GM19438 (cell line): ENCODE results near the gene PTCD3.

Source experiments
- ATAC-seq: cut with Tn5 transposase; IDR thresholded peaks from one replicate; pipeline ENCODE4 v1.9.1; 2021; ENCODE audit warnings: low read depth; ENCODE audit not compliant: unreplicated experiment

PTCD3 gene

DNA sequence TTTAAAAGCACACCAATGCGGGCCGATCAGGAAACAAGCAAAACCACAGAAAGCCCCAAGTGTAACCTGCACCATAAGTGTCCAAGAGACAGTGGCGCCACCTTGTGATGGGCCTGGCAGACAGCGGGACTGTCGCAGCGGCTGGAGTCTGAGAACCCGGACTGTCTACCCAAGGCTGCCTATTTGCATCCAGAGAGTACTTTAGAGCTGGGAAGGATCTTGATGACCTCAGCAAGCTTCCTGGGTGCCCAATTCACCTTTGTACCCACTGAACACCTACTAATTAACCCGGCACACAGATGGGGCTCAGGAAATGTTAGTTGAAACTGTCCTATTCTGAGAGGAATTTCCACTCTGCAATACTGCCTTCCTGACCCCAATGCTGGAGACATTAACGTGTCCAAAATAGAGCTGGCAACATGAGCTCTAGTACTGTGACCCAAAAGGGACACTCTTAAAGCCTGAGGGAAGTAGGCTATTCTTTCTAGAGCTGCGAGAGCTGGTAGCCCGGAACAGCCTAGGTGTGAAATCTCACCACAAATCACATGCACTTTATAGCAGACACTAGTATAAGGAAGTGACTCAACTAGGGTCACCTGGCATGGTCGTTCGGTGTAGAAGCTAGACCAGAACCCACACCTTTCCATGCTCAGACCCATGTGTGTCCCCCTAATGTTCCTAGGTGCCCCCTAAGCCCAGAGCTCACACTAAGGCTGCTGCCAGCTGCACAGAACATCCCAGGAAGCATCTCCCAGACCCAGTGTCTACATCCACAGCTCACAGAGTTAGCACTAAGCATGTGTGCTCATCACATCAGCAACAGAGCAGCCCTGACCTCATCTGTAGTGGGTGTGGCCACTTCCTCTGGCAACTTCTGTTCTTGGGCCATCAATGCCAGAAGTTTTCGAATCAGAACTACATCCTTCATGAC, 25.8 kb upstream of the PTCD3 start:
- peak; percentile 83 for ATAC-seq

GRCh38 chr2:86081724-86082123, 24.3 kb upstream of the PTCD3 start:
- ATAC-seq, result no peak

GRCh38 chr2:86082756-86083155, 23.3 kb upstream of the PTCD3 start:
- ATAC-seq, result no peak

- ATAC-seq, result no peak
These were observed 17.8 kb upstream of the PTCD3 start for GRCh38 chr2:86087936-86088850.

DNA sequence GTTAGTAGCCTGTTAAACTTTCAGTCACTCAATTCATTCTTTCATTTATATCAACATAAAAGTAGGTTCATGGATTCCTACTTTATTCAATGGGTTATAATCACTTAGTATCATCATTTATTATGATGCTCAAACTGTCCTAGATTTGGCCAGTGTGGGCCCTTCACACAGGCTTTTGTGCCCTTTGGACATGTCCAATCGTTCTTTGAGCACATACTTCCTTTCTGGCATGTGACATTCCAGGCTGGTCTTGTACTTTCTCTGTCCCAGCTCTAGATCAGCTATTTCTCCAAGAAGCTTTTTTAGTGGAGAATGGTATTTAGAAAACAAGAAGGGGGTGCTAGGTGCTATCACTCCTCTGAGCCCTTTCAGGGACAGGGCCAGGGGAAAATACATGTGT, 11.8 kb upstream of the PTCD3 start:
- ATAC-seq, result no peak

DNA sequence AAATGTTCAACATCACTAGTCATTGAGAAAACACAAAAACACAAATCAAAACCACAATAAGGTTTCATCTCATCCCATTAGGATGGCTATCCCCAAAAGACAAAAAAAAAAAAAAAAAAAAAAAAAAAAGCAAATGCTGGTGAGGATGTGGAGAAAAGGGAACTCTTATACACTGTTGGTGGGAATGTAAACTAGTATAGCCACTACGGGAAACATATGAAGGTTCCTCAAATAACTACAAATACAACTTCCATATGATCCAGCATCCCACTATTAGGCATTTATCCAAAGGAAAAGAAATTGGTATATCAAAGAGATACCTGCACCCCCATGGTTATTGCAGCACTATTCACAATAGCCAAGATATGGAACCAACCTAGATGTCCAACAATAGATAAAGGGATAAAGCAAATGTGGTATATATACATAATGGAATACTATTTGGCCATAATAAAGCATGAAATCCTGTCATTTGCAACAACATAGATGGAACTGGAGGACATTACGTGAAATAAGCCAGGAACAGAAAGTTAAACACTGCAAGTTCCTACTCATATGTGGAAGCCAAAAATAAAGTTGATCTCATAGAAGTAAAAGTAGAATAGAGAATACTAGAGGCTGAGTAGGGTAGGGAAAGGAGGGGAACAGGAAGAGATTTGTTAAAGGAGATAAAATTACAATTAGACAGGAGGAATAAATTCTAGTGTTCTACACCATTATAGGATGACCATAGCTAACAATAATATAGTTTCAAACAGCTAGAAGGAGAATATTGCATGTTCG, 8.7 kb upstream of the PTCD3 start:
- no peak for ATAC-seq

GRCh38 chr2:86097913-86098312, 8.1 kb upstream of the PTCD3 start:
- no peak for ATAC-seq

DNA sequence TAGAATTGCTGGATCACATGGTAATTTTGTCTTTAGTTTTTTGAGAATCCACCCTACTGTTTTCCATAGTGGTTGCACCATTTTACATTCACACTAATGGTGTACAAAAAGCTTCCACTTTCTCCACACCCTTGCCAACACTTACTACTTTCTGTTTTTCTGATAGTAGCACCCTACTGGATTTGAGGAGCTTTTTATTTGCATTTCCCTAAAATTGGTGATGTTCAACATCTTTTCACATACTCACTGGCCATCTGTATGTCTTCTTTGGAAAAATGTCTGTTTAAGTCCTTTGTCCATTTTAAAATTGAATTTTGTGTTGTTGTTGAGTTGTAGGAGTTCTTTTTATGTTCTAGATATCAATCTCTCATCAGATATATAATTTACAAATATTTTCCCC, 3.9 kb upstream of the PTCD3 start:
- no peak for ATAC-seq

DNA sequence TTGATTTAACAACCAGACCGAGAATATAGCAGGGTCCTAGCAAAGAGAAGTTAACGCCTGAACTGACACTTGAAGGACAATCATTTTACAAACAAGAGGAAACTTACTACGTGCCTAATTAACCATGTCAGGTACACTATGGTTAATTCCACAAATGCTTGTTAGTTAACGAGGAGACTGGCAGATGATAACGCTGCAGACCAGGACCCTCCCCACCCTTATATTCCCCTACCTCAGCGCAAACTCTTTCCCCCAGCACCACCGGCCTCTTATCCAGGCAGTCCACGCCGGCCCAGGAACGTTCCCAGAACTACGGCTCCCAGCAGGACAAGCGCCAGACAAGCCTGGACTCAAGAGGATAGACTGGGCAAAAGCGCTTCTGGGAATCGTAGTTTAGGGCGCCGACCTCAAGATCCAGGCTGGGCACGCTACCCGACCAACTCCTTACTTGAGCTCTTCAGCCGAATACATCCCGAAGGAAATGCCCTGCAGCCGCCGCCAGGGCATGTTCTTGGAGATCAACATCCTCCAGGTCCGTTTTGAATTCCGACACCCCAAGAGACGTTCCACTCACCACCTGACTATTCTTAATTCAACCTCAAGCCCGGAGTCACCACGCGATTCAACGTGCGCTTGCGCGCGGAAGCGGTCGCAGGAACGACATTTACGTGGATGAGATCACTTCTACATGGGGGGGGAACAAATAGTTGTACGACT, 625 bp upstream of the PTCD3 start, which contains the start of gene POLR1A:
POLR1A (minus strand) TSS at position 635 of the 717 bp plus-strand sequence; CDS start at position 525, 110 bp downstream.
- ATAC-seq, result peak; percentile 75

DNA sequence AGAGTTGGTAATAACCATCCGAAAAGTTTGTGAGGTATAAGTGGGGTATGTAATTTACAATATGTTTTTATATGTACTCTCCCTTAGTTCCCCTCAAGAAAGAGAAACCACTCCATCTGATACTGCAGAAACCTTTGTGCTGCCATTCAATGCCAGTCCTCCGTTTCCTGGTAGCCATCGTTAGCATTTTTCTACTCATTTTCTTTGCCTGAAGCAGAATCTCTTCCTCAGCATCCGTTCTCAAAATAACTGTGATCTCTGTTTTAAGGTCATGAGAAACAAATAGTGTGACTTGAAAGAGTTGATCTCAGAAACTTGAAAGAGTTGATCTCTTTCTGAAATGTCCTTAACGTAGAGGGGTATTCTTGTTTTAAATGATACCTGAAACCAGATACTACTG, 996 bp downstream of the PTCD3 start:
- ATAC-seq, result no peak

DNA sequence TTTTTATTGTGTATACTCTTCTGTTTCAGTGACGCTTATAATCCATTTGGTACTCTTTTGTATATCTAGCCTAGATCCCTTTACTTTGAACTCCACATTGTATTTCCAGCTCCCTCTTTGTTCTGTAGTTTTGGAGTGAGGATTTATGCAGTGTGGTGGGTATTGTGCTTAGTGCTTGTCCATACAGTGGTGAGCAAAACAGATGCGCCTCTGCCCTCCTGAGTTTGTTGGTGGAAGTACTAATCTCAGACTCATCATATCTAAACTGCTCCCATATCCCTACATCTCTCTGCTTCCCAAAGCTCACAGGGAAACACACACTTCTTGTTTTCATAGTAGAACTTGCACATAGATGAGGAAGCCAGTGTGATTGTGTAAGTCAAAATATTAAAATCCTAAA, 12.1 kb downstream of the PTCD3 start:
- no peak for ATAC-seq

DNA sequence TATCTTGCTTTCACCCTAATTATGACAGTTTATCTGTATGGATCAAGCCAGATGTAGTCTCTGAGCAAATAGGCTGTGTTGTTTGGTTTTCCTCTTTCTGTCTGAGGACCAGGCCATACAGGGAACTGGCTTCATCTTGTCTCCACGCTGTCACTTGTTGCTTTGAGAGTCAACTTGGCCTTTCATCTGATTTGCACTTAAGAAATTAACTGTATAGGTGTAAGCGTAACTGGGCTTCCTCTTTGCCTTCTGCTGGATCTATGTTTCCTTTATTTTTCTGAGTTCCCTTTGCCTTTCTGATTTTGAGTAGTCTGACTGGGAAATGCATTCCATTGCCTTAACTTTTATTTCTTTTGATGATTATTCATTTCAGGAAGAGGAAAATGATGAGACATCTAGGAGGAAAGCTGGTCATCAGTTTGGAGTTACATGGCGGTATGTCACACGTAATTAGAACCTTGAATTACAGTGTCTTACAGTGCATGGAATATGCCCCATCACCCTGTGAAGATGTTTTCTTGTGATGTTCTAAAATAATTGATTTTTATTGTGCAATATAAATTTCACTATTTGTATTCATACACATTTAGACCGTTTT, 17.4 kb downstream of the PTCD3 start:
- no peak for ATAC-seq

DNA sequence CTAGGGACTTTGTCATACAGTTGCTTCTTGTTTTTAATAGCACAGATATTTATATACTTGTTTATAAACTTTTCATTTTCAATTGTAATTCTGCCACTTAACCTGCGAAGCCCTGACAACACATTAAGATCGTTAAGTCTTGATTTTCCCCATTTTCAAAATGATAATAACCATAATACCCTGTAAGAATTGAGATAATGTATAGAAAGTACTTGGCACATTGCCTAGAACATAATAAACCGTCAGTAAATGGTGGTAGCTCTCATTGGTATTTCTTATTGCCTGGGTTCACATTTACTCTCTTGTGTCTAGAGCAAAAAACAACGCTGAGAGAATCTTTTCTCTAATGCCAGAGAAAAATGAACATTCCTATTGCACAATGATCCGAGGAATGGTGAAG, 18.6 kb downstream of the PTCD3 start:
- no peak for ATAC-seq

GRCh38 chr2:86134709-86135108, 28.7 kb downstream of the PTCD3 start:
- ATAC-seq, result no peak

DNA sequence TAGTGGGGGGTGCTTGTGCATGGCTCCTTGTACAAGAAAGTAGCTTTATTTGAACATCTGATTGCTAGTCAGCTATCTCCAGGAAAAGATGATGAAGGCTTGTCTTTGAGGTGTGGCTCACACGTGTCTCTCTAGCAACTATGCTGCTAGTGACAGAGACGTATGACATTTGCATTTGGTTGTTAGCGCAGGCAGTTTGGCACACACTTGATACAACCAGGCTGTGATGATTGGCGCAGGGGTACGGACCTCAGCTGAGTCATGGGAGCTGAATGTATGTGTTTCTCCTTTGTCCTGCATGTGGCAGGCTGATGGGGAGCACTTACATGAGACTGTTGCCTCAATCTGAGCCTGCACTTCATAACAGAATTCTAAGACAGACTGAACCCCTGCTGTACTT, 29.6 kb downstream of the PTCD3 start:
- no peak for ATAC-seq

DNA sequence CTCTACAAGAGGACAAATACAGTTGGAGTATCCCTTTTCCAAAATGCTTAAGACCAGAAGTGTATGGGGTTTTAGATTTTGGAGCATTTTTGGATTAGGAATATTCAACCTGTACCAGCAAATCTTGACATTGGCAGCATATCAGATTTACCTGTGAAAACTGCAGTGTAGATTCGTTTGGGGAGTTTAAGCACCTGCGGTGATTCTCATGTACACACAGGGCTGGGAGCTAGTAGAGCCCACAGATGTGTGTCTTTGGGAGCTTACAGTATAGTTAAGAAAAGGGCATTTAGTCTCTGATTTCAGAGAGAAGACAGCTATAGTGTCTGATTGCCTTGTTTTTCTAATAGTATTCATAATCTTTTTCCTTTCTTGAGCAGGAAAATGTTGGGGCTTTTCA, 30.1 kb downstream of the PTCD3 start:
- ATAC-seq, result no peak

DNA sequence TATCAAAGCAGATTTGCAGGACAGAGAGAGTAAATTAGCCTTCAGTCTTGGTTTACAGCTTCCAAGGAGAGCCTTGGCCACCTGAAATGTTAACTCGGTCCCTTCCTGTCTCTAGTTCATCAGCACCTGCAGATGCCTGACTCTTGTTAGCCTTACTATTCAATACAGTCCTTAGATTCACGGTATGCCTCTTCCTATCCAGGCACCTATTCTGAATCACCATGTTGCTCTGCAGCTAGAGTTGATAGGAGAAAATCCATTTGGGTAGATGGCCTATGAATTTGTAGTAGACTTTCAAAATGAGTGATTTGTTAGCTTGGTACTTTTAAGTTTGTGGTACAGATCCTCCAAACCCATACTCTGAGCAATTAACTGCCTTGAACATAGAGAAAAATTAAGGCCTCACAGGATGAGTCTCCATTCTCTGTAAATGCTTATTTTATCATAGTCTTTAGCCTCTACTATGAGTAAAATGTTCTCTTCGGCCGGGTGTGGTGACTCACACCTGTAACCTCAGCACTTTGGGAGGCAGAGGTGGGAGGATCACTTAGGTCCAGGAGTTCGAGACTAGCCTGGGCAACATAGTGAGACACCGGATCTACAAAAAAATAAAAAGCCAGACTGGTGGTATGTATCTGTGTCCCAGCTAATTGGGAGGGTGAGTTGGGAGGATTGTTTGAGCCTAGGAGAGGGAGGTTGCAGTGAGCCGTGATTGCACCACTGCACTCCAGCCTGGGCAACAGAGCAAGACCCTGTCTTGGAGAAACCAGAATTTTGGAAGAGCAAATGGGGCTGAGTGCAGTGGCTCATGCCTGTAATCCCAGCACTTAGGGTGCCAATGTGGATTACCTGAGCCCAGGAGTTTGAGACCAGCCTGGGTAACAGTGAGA, 32.9 kb downstream of the PTCD3 start:
- no peak for ATAC-seq

GRCh38 chr2:86139981-86140380, 33.9 kb downstream of the PTCD3 start:
- ATAC-seq, result no peak

DNA sequence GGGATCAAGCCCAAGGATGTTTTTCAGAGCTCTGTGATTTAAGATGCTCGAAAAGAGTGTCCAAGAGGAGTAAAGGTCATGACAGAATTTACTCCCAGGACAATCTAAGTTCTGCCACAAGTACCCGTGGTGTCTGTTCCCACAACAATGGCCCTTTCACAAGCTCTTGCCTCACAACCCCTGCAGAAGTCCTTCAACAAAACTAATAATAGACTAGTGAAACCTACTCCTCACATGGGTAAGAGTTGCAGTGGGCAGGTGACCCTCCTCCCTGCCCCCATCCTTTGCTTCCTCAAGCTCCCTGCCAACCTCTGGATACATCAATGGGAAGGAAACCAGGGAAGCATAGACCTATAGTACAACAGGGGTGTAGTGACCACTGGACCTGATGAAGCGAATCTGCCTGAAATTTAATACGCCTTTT, 34.9 kb downstream of the PTCD3 start:
- ATAC-seq, result no peak
